Mammary epithelial cell (primary cell): ENCODE results near the gene FSTL4.

ENCODE experiments used
- EZH2 ChIP-seq: IDR thresholded peaks from 2 replicates; pipeline ENCODE4 v1.6.1; 2012; ENCODE audit warnings: low read length, inconsistent platforms, borderline replicate concordance
- TF ChIP-seq, protein P1 (sequence below), 2 donors: IDR thresholded peaks in 1 of 2; conservative IDR thresholded peaks in 1 of 2; 2 replicates each; pipeline ENCODE4 v1.5.1; 2011 to 2012; ENCODE audit warnings: inconsistent platforms in 2 of 2, low read length in 2 of 2, mild to moderate bottlenecking in 2 of 2, control low read depth in 1 of 2, low read depth in 1 of 2; ENCODE audit not compliant: insufficient read depth in 1 of 2; ENCODE audit errors: extremely low read depth in 1 of 2

DNA sequence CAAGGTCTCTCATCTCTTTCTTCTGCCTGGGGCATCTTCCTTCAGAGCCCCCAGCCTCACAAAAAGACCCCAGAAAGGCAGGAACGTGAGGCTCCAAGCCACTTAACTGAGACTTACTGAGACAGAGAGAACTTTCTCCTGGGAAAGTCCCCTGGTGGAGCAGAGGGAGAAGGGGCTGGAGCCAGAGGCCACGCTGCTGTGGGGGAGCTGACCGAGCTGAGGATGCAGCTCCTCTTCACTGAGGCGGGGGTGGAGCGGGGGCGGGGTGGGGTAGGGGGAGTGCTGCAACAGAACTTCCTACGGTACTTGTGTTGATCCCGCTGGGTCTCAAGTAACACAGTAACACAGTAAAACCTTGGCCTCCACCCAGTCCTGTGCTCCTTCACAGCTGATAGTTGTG, 204.0 kb downstream of the FSTL4 start:
- TF ChIP-seq, protein P1, sequence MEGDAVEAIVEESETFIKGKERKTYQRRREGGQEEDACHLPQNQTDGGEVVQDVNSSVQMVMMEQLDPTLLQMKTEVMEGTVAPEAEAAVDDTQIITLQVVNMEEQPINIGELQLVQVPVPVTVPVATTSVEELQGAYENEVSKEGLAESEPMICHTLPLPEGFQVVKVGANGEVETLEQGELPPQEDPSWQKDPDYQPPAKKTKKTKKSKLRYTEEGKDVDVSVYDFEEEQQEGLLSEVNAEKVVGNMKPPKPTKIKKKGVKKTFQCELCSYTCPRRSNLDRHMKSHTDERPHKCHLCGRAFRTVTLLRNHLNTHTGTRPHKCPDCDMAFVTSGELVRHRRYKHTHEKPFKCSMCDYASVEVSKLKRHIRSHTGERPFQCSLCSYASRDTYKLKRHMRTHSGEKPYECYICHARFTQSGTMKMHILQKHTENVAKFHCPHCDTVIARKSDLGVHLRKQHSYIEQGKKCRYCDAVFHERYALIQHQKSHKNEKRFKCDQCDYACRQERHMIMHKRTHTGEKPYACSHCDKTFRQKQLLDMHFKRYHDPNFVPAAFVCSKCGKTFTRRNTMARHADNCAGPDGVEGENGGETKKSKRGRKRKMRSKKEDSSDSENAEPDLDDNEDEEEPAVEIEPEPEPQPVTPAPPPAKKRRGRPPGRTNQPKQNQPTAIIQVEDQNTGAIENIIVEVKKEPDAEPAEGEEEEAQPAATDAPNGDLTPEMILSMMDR (conservative IDR thresholded peaks at IDR 0.05 in 1 of 2, IDR thresholded peaks at IDR 0.05 in 1 of 2; ENCODE audit: extremely low read depth in 1 of 2, insufficient read depth in 1 of 2, low read depth in 1 of 2, low read length in 2 of 2): no peak
- no peak for TF ChIP-seq EZH2
